ENCODE measurements around the gene STAC. TPM values are rescaled to one million over a fixed set of nuclear protein-coding genes. Genes with fewer than 3 reads are reported as not detected.
"Not testable (repeated sequence)": the region's sequence is repeated elsewhere in the genome, so short reads cannot be mapped to it uniquely, and the experiment has no call there.

Gene STAC
- total RNA-seq, 8 experiments from 2014 or later: 4.9 to 21.6 (median 8.4) TPM

DNA sequence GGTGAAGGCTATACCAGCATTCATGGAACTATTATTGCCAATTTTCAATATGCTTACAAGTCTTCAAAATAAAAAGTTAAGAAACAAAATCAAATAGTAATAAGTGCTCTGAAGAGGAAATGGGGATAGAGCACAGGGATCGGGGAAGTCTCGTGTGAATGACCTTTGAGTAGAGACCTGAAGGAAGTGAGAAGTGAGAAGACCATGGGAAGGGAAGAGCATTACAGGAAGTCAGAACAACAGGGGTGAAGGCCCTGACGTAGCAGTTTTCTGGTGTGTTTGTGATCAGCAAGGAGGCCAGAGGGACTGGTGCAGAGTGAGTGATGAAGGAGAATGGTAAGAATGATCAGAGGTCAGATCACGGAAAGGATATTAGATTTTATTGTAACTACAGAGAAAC, 48.1 kb downstream of the STAC start:
- no peak for ATAC-seq (replicated peaks in 6 of 8)
- H3K27ac ChIP-seq: no peak overlapping the region
- WGBS, 10 experiments: 86 to 100% (median 96%) methylated on average over 1 to 4 of the region's 4 CpGs
- H3K4me1 ChIP-seq (replicated peaks in 1 of 2): no peaks in the 10 kb centered on the region
- no peak overlapping the region for H3K4me3 ChIP-seq
- in situ Hi-C loops (cut with MboI; ENCODE audit: low pct_unique_long_range_greater_than_20kb in 2 of 9, low sequenced_read_pairs in 9 of 9, unreplicated experiment in 9 of 9): no loop called here

DNA sequence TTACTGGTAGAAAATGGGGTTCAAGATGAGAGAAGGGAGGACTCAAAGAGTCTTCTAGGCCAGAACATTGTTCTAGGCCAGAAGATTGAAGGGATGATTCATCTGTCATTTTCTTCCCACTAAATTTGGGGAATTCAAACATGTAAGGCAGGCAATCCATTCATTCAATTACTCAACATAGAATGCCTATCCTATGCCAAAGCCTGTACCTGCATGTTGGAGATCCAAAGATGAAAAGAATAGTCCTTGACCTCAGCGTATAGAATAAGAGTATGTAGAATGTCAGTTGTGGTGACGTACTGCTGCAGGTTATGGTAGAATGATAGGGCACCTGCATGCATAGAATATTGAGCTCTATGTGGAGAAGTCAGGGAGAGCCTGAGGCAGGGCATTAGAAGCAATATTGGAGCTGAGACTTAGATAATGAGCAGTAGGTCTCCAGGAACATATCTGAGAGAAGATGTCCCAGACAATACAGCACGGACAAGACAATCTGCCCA, 49.7 kb downstream of the STAC start:
- no peak overlapping the region for H3K4me3 ChIP-seq
- in situ Hi-C loops (cut with MboI; ENCODE audit: low pct_unique_long_range_greater_than_20kb in 2 of 9, low sequenced_read_pairs in 9 of 9, unreplicated experiment in 9 of 9): no loop called here
- 76 to 100% (median 92%) methylated on average over 2 to 3 of the region's 3 CpGs; no CpG with 5 or more reads in 2 of the 10 experiments for WGBS, 10 experiments
- ATAC-seq (replicated peaks in 6 of 8): no peak
- H3K4me1 ChIP-seq (replicated peaks in 1 of 2): no peaks in the 10 kb centered on the region
- H3K27ac ChIP-seq: no peak overlapping the region

DNA sequence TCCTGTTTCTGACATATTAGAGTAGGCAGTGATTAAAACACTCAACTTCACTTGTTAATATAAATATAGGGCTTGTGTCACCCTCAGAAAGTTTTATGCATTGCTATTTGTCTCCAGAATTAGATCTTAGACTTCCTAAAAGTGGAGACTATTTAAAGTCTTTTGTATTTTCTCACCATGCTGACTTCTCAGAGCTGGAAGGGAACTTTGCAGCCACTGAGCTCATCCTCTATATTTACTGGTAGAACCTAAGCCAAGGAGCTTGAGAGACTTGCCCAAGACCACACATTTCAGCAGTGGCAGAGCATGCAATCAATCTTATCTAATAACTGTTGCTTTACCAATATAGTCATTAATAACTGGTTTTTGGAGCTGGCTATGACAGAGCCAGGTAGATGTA, 53.2 kb downstream of the STAC start:
- H3K4me1 ChIP-seq (replicated peaks in 1 of 2): no peaks in the 10 kb centered on the region
- no peak for ATAC-seq (replicated peaks in 6 of 8)
- H3K27ac ChIP-seq: no peak overlapping the region
- in situ Hi-C loops (cut with MboI; ENCODE audit: low pct_unique_long_range_greater_than_20kb in 2 of 9, low sequenced_read_pairs in 9 of 9, unreplicated experiment in 9 of 9): no loop called here
- no peak overlapping the region for H3K4me3 ChIP-seq

DNA sequence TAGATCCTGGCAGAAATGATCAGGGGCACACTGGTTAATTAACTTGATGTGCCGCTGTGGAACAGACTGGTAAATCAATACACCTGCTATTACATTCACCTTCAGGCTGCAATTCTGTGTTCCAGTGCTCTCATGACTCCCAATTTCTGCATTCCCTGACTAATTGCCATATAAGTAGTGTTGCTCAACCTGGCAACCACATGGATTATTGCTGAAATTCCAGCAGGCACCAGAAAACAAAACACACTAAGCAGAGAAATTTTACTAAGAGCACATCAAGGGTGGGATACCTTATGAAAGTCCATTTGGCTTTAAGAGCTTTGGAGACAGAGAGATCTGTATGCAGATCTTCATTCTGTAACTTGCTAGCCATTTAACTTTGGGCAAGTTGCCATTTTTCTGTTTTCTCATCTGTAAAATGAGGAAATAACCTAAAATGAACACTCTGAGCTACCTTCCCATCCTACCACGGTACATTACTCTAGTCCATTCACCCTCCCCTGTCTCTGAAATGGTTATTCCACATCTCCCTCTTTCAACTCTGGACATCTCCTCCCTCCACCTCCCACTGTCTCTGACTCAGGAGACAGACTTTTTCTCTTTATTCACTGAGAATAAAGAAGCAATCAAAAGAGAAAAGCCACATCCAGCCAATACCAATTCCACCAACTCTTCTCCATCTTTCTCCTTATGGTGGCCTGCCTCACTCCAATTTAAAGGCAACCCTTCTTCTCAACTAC, 54.6 kb downstream of the STAC start:
- in situ Hi-C loops (cut with MboI; ENCODE audit: low pct_unique_long_range_greater_than_20kb in 2 of 9, low sequenced_read_pairs in 9 of 9, unreplicated experiment in 9 of 9): no loop called here
- WGBS, 10 experiments: 64 to 100% (median 98%) methylated on average over 1 to 2 of the region's 2 CpGs; no CpG with 5 or more reads in 2 of the 10 experiments
- peak in 3 of 8 experiments; percentile 20 to 88 (median 49) for ATAC-seq (replicated peaks in 6 of 8)
- Histone ChIP-seq H3K4me1 (replicated peaks in 1 of 2) (no peaks in the 10 kb centered on the region), H3K4me3 (no peak overlapping the region), H3K27ac (no peak overlapping the region)

DNA sequence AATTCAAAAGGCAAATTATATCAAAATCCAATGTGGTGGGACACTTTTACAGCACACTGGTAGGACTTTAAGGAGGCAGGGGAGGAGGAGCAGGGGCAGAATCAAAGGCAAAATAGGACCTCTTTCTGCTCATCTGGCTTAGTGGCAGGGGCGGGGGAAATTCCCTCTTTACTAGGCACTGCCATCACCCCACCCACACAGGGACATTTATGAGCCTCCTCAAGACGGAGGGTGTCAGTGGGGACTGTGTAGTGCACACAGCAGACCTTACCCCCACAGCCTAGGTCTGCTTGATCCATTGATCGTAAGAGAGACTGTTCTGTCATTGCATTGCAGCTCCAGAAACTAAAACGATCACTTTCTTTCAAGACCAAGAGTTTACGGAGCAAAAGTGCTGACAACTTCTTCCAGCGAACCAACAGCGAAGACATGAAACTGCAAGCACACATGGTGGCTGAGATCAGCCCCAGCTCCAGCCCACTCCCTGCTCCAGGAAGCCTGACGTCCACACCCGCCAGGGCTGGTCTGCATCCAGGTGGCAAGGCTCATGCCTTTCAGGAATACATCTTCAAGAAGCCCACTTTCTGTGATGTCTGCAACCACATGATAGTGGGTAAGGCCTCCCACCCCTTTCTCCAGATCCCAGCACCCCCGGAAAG, 62.9 kb downstream of the STAC start:
- WGBS, 10 experiments: 83 to 100% (median 87%) methylated on average over 1 to 7 of the region's 10 CpGs; no CpG with 5 or more reads in 3 of the 10 experiments
- in situ Hi-C loops (cut with MboI; ENCODE audit: low pct_unique_long_range_greater_than_20kb in 2 of 9, low sequenced_read_pairs in 9 of 9, unreplicated experiment in 9 of 9): no loop called here
- no peak overlapping the region for H3K4me3 ChIP-seq

DNA sequence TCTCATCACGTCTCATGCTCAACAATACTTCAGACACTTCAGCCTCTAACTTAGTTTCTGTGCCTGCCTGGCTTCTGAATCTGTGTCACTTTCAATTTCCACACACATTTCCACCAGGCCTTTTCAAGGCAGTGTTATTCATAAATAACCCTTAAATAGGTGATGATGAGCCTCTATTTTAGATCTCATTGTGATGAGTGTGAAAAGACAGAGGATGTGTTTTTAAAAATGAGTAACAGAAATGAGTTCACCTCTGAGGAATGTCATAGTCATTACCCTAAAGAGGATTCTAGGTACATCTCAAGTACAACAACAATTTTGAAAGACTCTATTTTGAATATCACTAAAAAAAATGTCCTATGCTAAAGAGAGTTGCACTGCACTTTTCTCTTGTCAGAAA, 64.6 kb downstream of the STAC start:
- in situ Hi-C loops (cut with MboI; ENCODE audit: low pct_unique_long_range_greater_than_20kb in 2 of 9, low sequenced_read_pairs in 9 of 9, unreplicated experiment in 9 of 9): no loop called here
- H3K27ac ChIP-seq: no peak overlapping the region
- no peak overlapping the region for H3K4me3 ChIP-seq
- peak in 3 of 8 experiments; percentile 22 to 59 (median 41) for ATAC-seq (replicated peaks in 6 of 8)
- WGBS, 10 experiments: no CpG with 5 or more reads among the region's 1 CpG
- H3K4me1 ChIP-seq (replicated peaks in 1 of 2): peaks cover 3 to 12% of the 10 kb centered on the region in 2 donors

More for the DNA sequence above, 62.9 kb downstream of the STAC start:
- no peak for ATAC-seq (replicated peaks in 6 of 8)
- Histone ChIP-seq H3K27ac (no peak overlapping the region), H3K4me1 (replicated peaks in 1 of 2) (peaks cover 3 to 12% of the 10 kb centered on the region in 2 donors)

DNA sequence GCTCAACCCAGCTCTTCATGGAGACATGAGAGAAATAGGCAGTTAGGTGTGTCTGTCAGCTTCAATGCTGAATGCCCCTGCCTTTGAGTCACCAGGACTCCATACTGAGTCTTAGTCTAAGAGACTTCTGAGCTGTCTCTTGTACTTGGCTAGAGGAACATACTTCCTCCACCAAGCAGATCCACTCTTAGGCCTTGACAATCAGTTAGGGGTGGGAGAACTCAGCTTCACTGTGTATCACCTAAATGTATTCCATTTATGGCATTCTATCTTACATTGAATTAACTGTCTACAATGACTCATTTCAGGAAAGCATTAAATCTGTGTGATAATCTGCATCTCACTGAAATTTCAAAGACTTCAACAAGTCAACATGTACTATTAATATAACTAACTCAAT, 66.0 kb downstream of the STAC start:
- peak in 3 of 8 experiments; percentile 76 to 86 (median 85) for ATAC-seq (replicated peaks in 6 of 8)
- no peak overlapping the region for H3K27ac ChIP-seq
- H3K4me3 ChIP-seq: no peak overlapping the region
- in situ Hi-C loops (cut with MboI; ENCODE audit: low pct_unique_long_range_greater_than_20kb in 2 of 9, low sequenced_read_pairs in 9 of 9, unreplicated experiment in 9 of 9): no loop called here
- peaks cover 3 to 12% of the 10 kb centered on the region in 2 donors for H3K4me1 ChIP-seq (replicated peaks in 1 of 2)

DNA sequence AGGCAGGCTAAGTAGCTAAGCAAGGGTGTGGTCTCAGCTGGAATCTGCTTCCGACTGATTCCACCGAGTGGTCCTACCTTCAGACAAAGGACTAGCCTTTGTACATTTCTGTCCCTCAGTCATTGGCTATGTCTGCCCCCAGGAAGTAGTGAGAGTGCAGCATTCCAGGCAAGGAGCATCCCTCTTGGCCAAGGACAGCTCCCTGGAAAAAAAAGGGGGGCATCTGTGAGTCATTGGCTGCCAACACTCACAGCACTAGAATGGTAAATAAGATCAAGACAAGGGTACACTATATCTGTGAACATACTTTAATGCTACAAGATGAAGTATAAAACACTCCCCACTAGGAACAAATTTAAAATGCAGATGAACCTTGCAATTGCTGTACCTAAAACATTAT, 66.8 kb downstream of the STAC start:
- Histone ChIP-seq H3K4me1 (replicated peaks in 1 of 2) (peaks cover 3 to 12% of the 10 kb centered on the region in 2 donors), H3K4me3 (no peak overlapping the region), H3K27ac (peak overlapping the region in 1 of 2 donors; percentile 40)
- in situ Hi-C loops (cut with MboI; ENCODE audit: low pct_unique_long_range_greater_than_20kb in 2 of 9, low sequenced_read_pairs in 9 of 9, unreplicated experiment in 9 of 9): no loop called here
- 0 to 20% (median 11%) methylated on average over 1 to 2 of the region's 2 CpGs; no CpG with 5 or more reads in 4 of the 10 experiments for WGBS, 10 experiments
- peak in 4 of 8 experiments; percentile 19 to 46 (median 37) for ATAC-seq (replicated peaks in 6 of 8)

DNA sequence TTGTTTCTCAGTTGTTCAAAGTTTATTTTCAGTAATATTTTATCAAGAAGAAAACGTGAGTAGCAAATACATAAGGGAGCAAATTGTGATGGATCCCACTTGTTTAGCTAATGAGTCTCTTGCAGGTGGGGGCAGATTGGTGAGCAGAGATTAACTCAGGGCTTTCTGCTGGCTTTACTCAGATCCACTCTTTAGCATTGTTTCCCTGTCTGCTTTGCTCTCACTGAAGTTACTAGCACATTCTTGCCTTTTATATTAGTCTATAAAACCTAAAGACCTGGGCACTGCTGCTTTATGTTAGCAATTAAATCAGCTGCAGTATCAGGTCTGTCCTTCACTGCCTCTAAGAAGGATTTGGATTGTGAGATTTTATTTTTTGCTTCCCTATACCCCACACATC, 71.5 kb downstream of the STAC start:
- peaks cover 3 to 5% of the 10 kb centered on the region in 2 donors for H3K4me1 ChIP-seq (replicated peaks in 1 of 2)
- in situ Hi-C loops (cut with MboI; ENCODE audit: low pct_unique_long_range_greater_than_20kb in 2 of 9, low sequenced_read_pairs in 9 of 9, unreplicated experiment in 9 of 9): no loop called here
- no peak overlapping the region for H3K4me3 ChIP-seq
- WGBS, 10 experiments: 18 to 64% (median 41%) methylated on average over 1 of the region's 1 CpG; no CpG with 5 or more reads in 1 of the 10 experiments
- ATAC-seq (replicated peaks in 6 of 8): no peak
- no peak overlapping the region for H3K27ac ChIP-seq

DNA sequence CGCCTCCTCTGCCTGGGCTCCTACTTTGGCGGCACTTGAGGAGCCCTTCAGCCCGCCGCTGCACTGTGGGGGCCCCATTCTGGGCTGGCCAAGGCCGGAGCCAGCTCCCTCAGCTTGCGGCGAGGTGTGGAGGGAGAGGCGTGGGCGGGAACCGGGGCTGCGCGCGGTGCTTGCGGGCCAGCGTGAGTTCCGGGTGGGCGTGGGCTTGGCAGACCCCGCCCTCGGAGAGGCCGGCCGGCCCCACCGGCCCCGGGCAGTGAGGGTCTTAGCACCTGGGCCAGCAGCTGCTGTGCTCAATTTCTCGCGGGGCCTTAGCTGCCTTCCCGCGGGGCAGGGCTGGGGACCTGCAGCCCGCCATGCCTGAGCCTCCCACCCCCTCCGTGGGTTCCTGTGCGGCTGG, 72.9 kb downstream of the STAC start:
- 100% methylated on average over 1 of the region's 30 CpGs; no CpG with 5 or more reads in 8 of the 10 experiments for WGBS, 10 experiments
- H3K4me3 ChIP-seq; H3K4me1 ChIP-seq (replicated peaks in 1 of 2); H3K27ac ChIP-seq; in situ Hi-C loops (cut with MboI; ENCODE audit: low pct_unique_long_range_greater_than_20kb in 2 of 9, low sequenced_read_pairs in 9 of 9, unreplicated experiment in 9 of 9); ATAC-seq (replicated peaks in 6 of 8): not testable (repeated sequence)

DNA sequence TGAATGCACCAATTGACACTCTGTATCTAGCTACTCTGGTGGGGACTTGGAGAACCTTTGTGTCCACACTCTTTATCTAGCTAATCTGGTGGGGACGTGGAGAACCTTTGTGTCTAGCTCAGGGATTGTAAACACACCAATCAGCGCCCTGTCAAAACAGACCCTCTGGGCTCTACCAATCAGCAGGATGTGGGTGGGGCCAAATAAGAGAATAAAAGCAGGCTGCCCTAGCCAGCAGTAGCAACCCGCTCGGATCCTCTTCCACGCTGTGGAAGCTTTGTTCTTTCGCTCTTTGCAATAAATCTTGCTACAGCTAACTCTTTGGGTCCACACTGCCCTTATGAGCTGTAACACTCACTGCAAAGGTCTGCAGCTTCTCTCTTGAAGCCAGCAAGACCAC, 73.6 kb downstream of the STAC start:
- in situ Hi-C loops (cut with MboI; ENCODE audit: low pct_unique_long_range_greater_than_20kb in 2 of 9, low sequenced_read_pairs in 9 of 9, unreplicated experiment in 9 of 9); ATAC-seq (replicated peaks in 6 of 8): not testable (repeated sequence)
- WGBS, 10 experiments: 90 to 100% (median 100%) methylated on average over 2 of the region's 6 CpGs; no CpG with 5 or more reads in 7 of the 10 experiments

DNA sequence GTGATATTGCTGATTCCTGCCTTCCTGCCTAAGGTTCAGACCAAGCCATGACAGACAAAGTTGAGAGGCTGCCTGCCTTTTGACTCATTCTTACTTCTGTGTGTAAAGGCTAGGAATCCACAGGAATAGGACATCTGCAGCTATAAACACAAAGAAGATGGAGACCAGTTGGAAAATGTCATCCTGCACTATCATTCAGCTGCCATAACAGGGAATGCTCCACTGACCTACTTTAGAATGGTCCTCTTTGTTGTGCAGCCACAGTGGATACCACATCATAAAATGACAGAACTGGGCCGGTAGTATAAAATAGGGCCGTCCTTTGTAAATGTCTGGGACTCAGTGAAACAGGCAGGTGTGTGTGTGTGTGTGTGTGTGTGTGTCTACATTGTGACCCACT, 75.1 kb downstream of the STAC start:
- WGBS, 10 experiments: 80 to 100% (median 100%) methylated on average over 1 to 2 of the region's 2 CpGs; no CpG with 5 or more reads in 6 of the 10 experiments
- in situ Hi-C loops (cut with MboI; ENCODE audit: low pct_unique_long_range_greater_than_20kb in 2 of 9, low sequenced_read_pairs in 9 of 9, unreplicated experiment in 9 of 9): no loop called here
- no peak for ATAC-seq (replicated peaks in 6 of 8)
- H3K27ac ChIP-seq: no peak overlapping the region
- no peaks in the 10 kb centered on the region for H3K4me1 ChIP-seq (replicated peaks in 1 of 2)
- H3K4me3 ChIP-seq: no peak overlapping the region

More for the DNA sequence above, 73.6 kb downstream of the STAC start:
- not testable (repeated sequence) for H3K4me1 ChIP-seq (replicated peaks in 1 of 2); H3K27ac ChIP-seq; H3K4me3 ChIP-seq

DNA sequence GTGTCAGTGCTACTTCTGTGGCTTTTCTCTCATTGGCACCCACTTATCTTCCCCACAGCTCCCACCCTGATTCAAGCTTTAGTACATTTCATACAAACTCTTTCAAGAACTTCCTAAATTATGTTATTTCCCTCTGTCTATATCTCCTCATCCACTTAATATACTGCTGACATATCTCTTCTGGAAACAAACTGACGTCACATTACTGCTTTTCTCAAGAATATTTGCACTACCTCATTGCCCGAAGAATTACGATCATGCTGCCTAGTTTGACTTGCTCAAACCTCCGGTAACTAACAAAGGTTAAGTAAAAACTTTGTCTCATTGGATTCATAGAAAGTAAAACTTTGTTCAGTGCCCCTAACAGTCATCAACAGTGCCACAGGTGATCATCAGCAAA, 76.5 kb downstream of the STAC start:
- ATAC-seq (replicated peaks in 6 of 8): no peak
- 79 to 100% (median 95%) methylated on average over 1 to 4 of the region's 4 CpGs for WGBS, 10 experiments
- H3K4me1 ChIP-seq (replicated peaks in 1 of 2): no peaks in the 10 kb centered on the region
- H3K4me3 ChIP-seq: no peak overlapping the region
- H3K27ac ChIP-seq: no peak overlapping the region
- in situ Hi-C loops (cut with MboI; ENCODE audit: low pct_unique_long_range_greater_than_20kb in 2 of 9, low sequenced_read_pairs in 9 of 9, unreplicated experiment in 9 of 9): no loop called here

Data from motor neuron (in vitro differentiated cells).